Measurements from ENCODE around the gene ATXN1.

Gene ATXN1

DNA sequence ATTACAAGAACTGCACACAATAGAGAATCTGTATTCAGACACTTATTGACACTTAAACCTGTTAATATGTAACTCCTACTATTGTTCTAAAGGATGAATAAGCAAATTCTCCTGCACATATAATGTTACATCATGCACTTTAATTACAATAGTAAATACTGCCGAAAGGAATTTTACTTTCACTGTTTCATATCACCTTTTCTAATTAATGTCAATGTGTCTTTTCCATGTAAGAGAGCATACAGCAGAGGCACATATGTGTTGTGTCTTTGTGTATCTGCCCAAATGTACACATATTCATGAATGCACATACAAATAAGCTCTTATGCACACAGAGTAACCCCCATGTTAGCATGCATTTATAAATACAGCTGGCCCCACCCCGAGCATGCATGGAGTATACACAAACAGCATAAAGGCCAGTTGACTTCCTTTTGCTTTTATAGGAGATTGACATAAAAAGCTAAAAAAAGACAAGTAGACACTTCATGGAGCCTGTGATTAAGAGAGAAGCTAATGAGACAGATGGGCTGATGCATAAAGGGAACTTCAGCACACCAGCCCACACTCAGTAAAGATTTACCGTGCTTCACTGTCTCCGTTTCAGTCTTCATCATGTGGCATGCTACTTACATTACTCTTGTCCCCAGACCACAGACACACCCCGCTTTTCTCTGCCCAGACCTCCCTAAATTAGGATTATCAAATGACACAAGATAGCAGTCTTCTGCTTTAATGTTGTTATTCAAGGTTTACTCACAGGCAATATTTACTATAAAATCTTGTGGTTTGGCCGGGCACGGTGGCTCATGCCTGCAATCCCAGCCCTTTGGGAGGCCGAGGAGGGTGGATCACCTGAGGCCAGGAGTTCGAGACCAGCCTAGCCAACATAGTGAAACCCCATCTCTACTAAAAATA lies 184.6 kb downstream of the ATXN1 start:
- in situ Hi-C loops (cut with HindIII; ENCODE audit: low pct_ligation_motif_present, low pct_unique_long_range_greater_than_20kb, low sequenced_read_pairs), result no loop called here
- DNase-seq, result peak; percentile 2

- no peak for DNase-seq
- in situ Hi-C loops (cut with HindIII; ENCODE audit: low pct_ligation_motif_present, low pct_unique_long_range_greater_than_20kb, low sequenced_read_pairs), result no loop called here
Observed at GRCh38 chr6:16575655-16576054, 185.6 kb downstream of the ATXN1 start.

DNA sequence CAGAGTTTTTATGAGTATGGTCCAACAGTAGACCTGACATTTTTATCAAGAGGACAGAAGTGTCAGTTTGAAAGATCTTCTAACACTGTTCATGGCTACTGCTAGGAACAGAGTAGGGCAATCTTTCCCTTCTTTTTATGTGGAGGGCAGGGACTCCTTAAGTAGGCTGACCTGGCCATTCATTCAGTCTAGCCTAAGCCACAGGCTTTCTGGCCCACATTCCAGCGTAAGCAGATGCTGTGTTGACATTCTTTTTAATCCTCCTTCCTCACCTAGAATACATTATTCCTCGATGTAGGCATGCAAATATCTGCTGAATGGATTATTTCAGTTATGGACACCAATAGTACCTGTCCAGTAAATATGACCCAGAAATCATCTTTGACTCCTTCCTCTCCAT lies 188.3 kb downstream of the ATXN1 start:
- no peak for DNase-seq
- in situ Hi-C loops (cut with HindIII; ENCODE audit: low pct_ligation_motif_present, low pct_unique_long_range_greater_than_20kb, low sequenced_read_pairs), result no loop called here

DNA sequence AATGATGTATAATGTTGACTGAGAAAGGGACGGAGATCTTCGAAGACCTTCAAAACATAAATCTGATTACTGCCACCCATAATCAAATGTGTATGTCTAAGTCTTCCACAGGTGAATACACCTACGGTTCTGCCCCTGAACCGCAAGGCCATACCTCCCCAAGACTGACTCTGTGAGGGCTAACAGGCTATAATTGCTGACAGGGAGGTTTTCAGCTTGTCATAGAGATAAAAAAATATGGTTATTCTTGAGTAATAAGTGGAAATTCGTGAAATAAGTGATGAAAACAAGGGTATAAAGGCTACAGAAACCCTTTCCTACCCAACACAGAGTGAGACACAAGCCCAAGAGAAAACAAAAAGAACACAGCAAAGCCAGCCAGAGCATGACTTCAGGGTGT lies 188.9 kb downstream of the ATXN1 start:
- no peak for DNase-seq
- in situ Hi-C loops (cut with HindIII; ENCODE audit: low pct_ligation_motif_present, low pct_unique_long_range_greater_than_20kb, low sequenced_read_pairs), result no loop called here

DNA sequence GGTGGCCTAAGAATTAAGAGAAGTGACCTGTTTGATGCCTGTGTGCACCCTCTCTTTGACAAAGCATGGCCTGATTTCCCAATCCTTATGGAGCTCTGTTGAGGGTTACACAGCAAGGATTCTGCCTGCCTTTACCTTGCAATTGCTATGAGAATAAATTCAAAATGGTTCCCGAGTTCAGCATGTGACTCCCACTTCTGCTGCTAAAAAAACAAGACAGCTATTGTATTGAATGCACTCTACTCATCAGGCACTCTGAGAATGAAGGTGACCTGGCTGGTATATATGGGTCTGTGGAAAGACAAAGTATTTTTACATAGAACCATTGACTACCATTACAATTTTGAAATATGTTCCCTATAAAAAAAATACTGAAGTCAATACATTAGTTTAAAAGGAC lies 190.3 kb downstream of the ATXN1 start:
- no peak for DNase-seq
- in situ Hi-C loops (cut with HindIII; ENCODE audit: low pct_ligation_motif_present, low pct_unique_long_range_greater_than_20kb, low sequenced_read_pairs), result no loop called here

DNA sequence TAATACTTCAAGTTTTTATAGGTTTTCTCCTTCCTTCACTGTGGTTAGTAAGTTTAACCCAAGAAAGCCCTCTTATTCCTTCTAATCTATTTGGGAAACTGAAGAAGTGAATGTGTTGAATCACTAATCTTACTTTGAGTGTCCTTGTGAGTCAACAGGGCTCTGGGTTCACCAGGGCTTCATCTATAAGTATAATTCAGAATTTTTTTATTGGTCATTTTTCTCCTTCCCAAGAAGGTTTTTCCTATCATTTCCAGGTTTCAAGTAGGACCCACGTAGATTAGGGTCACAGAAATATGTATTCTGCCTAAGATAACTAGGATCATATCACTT lies 191.1 kb downstream of the ATXN1 start:
- in situ Hi-C loops (cut with HindIII; ENCODE audit: low pct_ligation_motif_present, low pct_unique_long_range_greater_than_20kb, low sequenced_read_pairs), result no loop called here
- DNase-seq, result no peak

- DNase-seq, result no peak
- in situ Hi-C loops (cut with HindIII; ENCODE audit: low pct_ligation_motif_present, low pct_unique_long_range_greater_than_20kb, low sequenced_read_pairs), result no loop called here
Observed at GRCh38 chr6:16568128-16568527, 193.1 kb downstream of the ATXN1 start.

GRCh38 chr6:16567071-16567470 lies 194.2 kb downstream of the ATXN1 start:
- in situ Hi-C loops (cut with HindIII; ENCODE audit: low pct_ligation_motif_present, low pct_unique_long_range_greater_than_20kb, low sequenced_read_pairs), result no loop called here
- DNase-seq, result no peak

DNA sequence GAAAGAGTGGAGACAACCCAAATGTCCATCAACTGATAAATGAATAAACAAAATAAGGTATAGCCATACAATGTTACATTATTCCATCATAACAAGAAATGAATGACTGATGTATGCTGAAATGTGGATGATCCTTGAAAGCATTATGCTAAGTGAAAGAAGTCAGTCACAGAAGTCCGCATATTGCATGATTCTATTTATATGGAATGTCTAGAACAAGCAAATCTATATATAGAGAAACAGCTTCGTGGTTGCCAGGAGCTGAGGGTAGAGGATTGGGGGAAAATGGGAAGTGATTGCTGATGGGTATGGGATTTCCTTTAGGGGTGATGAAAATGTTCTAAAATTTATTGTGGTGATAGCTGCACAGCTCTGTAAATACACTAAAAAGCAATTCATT lies 196.8 kb downstream of the ATXN1 start:
- in situ Hi-C loops (cut with HindIII; ENCODE audit: low pct_ligation_motif_present, low pct_unique_long_range_greater_than_20kb, low sequenced_read_pairs), result no loop called here
- DNase-seq, result no peak

- in situ Hi-C loops (cut with HindIII; ENCODE audit: low pct_ligation_motif_present, low pct_unique_long_range_greater_than_20kb, low sequenced_read_pairs), result no loop called here
- DNase-seq, result no peak
Observed at GRCh38 chr6:16563628-16564240, 197.5 kb downstream of the ATXN1 start.

- no peak for DNase-seq
- in situ Hi-C loops (cut with HindIII; ENCODE audit: low pct_ligation_motif_present, low pct_unique_long_range_greater_than_20kb, low sequenced_read_pairs), result no loop called here
Observed at GRCh38 chr6:16562498-16562897, 198.8 kb downstream of the ATXN1 start.

GRCh38 chr6:16559071-16559470 lies 202.2 kb downstream of the ATXN1 start:
- in situ Hi-C loops (cut with HindIII; ENCODE audit: low pct_ligation_motif_present, low pct_unique_long_range_greater_than_20kb, low sequenced_read_pairs), result no loop called here
- DNase-seq, result no peak

- no peak for DNase-seq
- in situ Hi-C loops (cut with HindIII; ENCODE audit: low pct_ligation_motif_present, low pct_unique_long_range_greater_than_20kb, low sequenced_read_pairs), result no loop called here
Observed at GRCh38 chr6:16555550-16555949, 205.7 kb downstream of the ATXN1 start.

GRCh38 chr6:16553531-16553930 lies 207.7 kb downstream of the ATXN1 start:
- in situ Hi-C loops (cut with HindIII; ENCODE audit: low pct_ligation_motif_present, low pct_unique_long_range_greater_than_20kb, low sequenced_read_pairs), result no loop called here

DNA sequence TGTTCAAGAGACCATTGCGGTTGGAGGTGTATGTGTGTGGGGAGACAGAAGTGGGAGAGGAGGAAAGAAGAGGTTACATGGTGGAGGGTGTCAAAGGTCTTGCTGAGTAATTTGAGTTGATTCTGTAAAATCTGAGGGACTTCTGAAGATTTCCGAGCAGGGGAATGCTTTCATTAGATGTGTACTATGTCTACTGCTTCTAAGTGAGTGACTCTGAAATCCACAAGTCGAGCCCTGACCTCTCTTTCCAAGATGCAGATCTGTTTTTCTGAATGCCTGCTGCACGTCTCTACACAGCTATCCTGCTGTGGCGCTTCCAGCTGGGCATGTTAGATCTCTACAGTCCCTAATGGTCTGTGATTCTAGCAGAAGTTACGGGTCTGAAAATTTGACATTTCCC lies 209.8 kb downstream of the ATXN1 start:
- in situ Hi-C loops (cut with HindIII; ENCODE audit: low pct_ligation_motif_present, low pct_unique_long_range_greater_than_20kb, low sequenced_read_pairs), result no loop called here
- no peak for DNase-seq

More at GRCh38 chr6:16553531-16553930, 207.7 kb downstream of the ATXN1 start:
- DNase-seq, result no peak

DNA sequence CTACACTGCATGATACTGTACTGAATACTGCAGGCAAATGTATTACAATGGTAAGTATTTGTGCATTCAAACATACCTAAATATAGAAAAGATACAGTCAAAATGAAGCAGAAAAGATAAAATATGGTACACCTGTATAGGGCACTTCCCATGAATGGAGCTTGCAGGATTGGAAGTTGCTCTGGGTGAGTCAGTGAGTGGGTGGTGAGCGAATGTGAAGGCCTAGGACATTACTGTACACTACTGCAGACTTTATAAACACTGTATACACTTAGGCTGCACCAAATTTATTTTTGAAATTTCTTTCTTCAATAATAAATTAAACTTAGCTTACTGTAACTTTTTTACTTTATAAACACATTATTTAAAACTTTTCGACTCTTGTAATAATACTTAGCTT lies 213.1 kb downstream of the ATXN1 start:
- in situ Hi-C loops (cut with HindIII; ENCODE audit: low pct_ligation_motif_present, low pct_unique_long_range_greater_than_20kb, low sequenced_read_pairs), result no loop called here
- DNase-seq, result no peak

GRCh38 chr6:16547587-16547986 lies 213.7 kb downstream of the ATXN1 start:
- DNase-seq, result no peak
- in situ Hi-C loops (cut with HindIII; ENCODE audit: low pct_ligation_motif_present, low pct_unique_long_range_greater_than_20kb, low sequenced_read_pairs), result no loop called here

GRCh38 chr6:16546861-16547260 lies 214.4 kb downstream of the ATXN1 start:
- in situ Hi-C loops (cut with HindIII; ENCODE audit: low pct_ligation_motif_present, low pct_unique_long_range_greater_than_20kb, low sequenced_read_pairs), result no loop called here
- DNase-seq, result no peak

- in situ Hi-C loops (cut with HindIII; ENCODE audit: low pct_ligation_motif_present, low pct_unique_long_range_greater_than_20kb, low sequenced_read_pairs), result no loop called here
- no peak for DNase-seq
Observed at GRCh38 chr6:16545382-16545781, 215.9 kb downstream of the ATXN1 start.

- no peak for DNase-seq
- in situ Hi-C loops (cut with HindIII; ENCODE audit: low pct_ligation_motif_present, low pct_unique_long_range_greater_than_20kb, low sequenced_read_pairs), result no loop called here
Observed at GRCh38 chr6:16544521-16544920, 216.7 kb downstream of the ATXN1 start.

Data from ACHN (cell line).